Measurements from ENCODE around the gene GPSM3. TPM values are rescaled to one million over a fixed set of nuclear protein-coding genes. Genes with fewer than 3 reads are reported as not detected.

The GPSM3 gene, protein sequence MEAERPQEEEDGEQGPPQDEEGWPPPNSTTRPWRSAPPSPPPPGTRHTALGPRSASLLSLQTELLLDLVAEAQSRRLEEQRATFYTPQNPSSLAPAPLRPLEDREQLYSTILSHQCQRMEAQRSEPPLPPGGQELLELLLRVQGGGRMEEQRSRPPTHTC
- total RNA-seq, result 100 to 1,000 TPM; 251 to 260 TPM

DNA sequence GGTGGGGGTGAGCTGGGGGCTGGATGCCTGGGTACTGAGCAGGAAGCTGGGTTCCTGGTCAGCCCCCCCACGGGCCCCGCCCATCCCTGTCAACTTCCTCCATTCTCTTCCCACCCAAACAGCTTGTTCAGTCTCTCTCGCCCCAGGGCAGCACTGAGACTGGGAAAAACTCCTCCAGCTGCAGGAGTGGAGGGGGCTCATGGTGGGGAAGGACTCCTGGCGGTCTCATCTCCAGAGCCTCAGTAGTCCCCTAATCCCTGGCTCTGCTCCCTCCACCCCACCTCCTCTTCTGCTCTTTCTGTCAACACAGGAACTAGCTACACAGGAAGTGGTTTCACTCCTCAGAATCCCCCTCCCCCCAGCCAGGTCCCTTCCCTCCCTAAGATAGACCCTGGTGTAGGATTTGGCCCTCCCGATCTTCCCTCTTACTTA, at the start of gene GPSM3:
Gene GPSM3 (minus strand): TSS at position 36 of the 432 bp plus-strand sequence. CDS start 130 bp downstream, outside the sequence.
- Mint-ChIP-seq H3K27me3 (no peaks in the 10 kb centered on the region), H3K4me1 (peaks cover 36% of the 10 kb centered on the region), H3K36me3 (peaks cover 30% of the 10 kb centered on the region), H3K27ac (peak within 1 kb of the TSS; percentile 98), H3K9me3 (no peaks in the 10 kb centered on the region), H3K4me3 (peak within 1 kb of the TSS; percentile 94)
- POLR2A ChIA-PET, result interaction anchor here (0.6 to 5.7 kb wide), 12 partner anchors 12 to 1596 kb away, joined by 3 to 61 read pairs (median 6); partner anchors contain the start of genes AGPAT1, ATF6B, DXO and FKBPL
- DNase-seq (peak; percentile 76), ATAC-seq (ENCODE audit: low read depth) (no peak)

DNA sequence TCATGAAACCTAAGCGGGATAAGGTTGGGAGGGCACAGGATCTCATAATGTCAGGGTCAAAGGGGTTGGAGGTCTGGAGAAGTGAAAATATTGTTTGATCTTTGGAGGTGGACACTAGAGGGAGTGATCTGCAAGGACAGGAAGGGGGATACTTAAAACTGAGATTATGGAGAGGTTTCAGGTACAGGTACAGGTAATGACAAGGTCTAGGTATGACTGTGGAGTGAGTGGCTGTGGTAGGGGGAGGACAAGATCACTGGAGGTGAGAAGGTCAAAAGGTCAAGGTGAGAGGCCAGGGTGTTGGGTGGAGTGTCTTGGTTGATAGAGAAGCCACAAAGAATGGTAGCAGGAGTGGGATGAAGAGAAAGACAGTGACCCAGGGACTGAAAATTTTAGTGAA, 48.2 kb upstream of the GPSM3 start:
- H3K4me1 Mint-ChIP-seq, result peaks cover 19% of the 10 kb centered on the region
- ATAC-seq (ENCODE audit: low read depth) (no peak), DNase-seq (no peak)
- H3K27ac Mint-ChIP-seq, result no peak overlapping the region
- H3K4me3 Mint-ChIP-seq, result no peak overlapping the region
- H3K27me3 Mint-ChIP-seq, result peaks cover 6% of the 10 kb centered on the region
- POLR2A ChIA-PET, result no interaction called here
- H3K36me3 Mint-ChIP-seq, result no peaks in the 10 kb centered on the region
- H3K9me3 Mint-ChIP-seq, result no peaks in the 10 kb centered on the region

DNA sequence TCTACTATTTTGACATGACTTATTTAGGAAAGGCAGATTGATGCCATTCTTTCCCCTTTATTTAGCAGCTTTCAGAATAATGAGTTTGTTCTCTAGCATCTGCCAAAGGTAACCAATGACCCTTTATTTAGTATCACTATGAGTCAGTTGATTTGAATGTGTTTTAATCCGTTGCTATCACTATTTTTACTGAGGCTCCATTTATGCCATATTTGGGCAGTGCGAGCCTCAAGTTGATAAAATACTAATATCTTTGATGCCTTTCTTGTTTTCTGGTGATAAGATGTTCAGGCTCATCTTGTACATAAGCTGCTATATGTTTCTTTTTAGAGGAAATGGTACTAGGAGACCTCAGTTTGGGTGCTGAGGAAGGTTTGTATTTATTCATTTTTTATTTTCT, 47.0 kb upstream of the GPSM3 start:
- POLR2A ChIA-PET, result no interaction called here
- Mint-ChIP-seq H3K4me1 (peaks cover 15% of the 10 kb centered on the region), H3K4me3 (no peak overlapping the region), H3K9me3 (no peaks in the 10 kb centered on the region), H3K27me3 (peaks cover 2% of the 10 kb centered on the region), H3K36me3 (no peaks in the 10 kb centered on the region), H3K27ac (no peak overlapping the region)
- ATAC-seq (ENCODE audit: low read depth) (no peak), DNase-seq (no peak)

DNA sequence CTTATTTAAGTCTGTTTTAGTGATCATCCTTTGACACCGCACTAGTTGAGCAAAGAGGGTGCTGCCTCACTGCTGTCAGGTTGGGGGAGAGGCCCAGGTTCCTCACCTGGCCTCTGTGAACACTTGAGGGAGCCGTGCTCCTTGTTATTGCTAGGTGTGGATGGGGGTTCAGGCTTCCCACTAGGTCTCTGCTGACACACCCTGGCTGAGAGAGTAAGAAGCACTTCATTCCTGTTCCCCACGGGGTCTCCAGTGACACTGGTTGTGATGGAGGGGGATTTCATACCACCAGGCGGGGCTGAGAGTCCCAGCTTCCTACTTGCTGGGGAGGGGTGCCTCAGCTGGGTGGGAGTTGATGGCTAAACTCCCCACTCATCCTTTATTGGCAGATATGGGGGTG, 42.5 kb upstream of the GPSM3 start:
- H3K9me3 Mint-ChIP-seq, result no peaks in the 10 kb centered on the region
- POLR2A ChIA-PET, result no interaction called here
- H3K4me1 Mint-ChIP-seq, result no peaks in the 10 kb centered on the region
- H3K27me3 Mint-ChIP-seq, result no peaks in the 10 kb centered on the region
- DNase-seq, result no peak
- H3K4me3 Mint-ChIP-seq, result no peak overlapping the region
- no peaks in the 10 kb centered on the region for H3K36me3 Mint-ChIP-seq
- no peak overlapping the region for H3K27ac Mint-ChIP-seq
- ATAC-seq (ENCODE audit: low read depth), result peak; percentile 42

DNA sequence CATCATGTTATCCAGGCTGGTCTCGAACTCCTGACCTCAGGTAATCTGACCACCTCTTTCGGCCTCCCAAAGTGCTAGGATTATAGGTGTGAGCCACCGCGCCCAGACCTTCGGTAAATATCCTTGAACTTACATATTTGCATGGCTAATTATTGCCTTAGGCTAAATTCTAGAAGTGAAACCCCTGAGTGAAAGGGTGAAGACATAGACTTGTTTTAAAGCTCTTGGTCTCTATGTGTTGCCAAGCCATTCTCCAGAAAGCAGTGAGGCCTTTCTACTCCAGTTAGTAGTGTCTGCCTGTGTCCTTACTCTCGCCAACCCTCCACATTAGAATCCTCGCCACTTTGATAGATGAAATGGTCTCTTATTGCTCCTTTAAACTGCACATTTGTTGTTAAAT, 34.0 kb upstream of the GPSM3 start:
- POLR2A ChIA-PET, result no interaction called here

DNA sequence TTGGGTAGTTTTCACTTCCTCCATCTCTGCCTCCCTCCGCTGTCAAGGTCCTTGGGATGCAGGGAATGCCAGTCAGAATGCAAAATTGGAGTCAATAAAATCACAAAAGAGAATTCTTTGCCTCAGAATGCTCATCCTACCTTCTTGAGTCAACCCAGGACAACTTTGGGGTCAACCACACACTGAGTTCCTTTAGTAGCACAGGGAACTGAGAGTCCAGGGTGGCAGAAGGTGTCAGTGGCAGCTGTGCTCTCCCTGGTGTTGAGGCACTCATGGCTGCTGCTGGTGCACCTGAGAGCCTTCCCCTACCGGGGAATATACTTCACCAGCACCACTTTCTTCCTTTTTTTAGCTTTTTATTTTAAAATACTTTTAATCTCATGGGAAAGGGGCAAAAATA, 32.3 kb upstream of the GPSM3 start:
- Mint-ChIP-seq H3K4me1 (peaks cover 7% of the 10 kb centered on the region), H3K36me3 (no peaks in the 10 kb centered on the region), H3K27ac (no peak overlapping the region), H3K4me3 (no peak overlapping the region), H3K27me3 (no peaks in the 10 kb centered on the region), H3K9me3 (no peaks in the 10 kb centered on the region)
- no peak for DNase-seq
- no peak for ATAC-seq (ENCODE audit: low read depth)
- POLR2A ChIA-PET, result no interaction called here

More for the DNA sequence above, 34.0 kb upstream of the GPSM3 start:
- H3K4me1 Mint-ChIP-seq, result peaks cover 7% of the 10 kb centered on the region
- no peak overlapping the region for H3K4me3 Mint-ChIP-seq
- H3K27me3 Mint-ChIP-seq, result no peaks in the 10 kb centered on the region
- no peak for ATAC-seq (ENCODE audit: low read depth)
- no peak overlapping the region for H3K27ac Mint-ChIP-seq
- no peak for DNase-seq
- H3K36me3 Mint-ChIP-seq, result no peaks in the 10 kb centered on the region
- no peaks in the 10 kb centered on the region for H3K9me3 Mint-ChIP-seq

- H3K36me3 Mint-ChIP-seq, result no peaks in the 10 kb centered on the region
These were observed 31.1 kb upstream of the GPSM3 start, which contains the start of gene NOTCH4 for GRCh38 chr6:32223258-32224235. TSS of gene NOTCH4 (minus strand) at chr6:32224067. CDS start at chr6:32223928, 139 bp downstream.

GRCh38 chr6:32222333-32223230, 30.1 kb upstream of the GPSM3 start:
- ATAC-seq (ENCODE audit: low read depth) (no peak), DNase-seq (no peak)
- Mint-ChIP-seq H3K9me3 (no peaks in the 10 kb centered on the region), H3K27me3 (no peaks in the 10 kb centered on the region), H3K27ac (no peak overlapping the region), H3K4me3 (no peak overlapping the region), H3K36me3 (no peaks in the 10 kb centered on the region), H3K4me1 (peaks cover 5% of the 10 kb centered on the region)
- POLR2A ChIA-PET, result no interaction called here

More at GRCh38 chr6:32223258-32224235, 31.1 kb upstream of the GPSM3 start, which contains the start of gene NOTCH4:
- POLR2A ChIA-PET, result no interaction called here
- no peak within 1 kb of the TSS for H3K4me3 Mint-ChIP-seq
- H3K4me1 Mint-ChIP-seq, result peaks cover 7% of the 10 kb centered on the region
- H3K27ac Mint-ChIP-seq, result no peak within 1 kb of the TSS
- no peaks in the 10 kb centered on the region for H3K9me3 Mint-ChIP-seq
- H3K27me3 Mint-ChIP-seq, result no peaks in the 10 kb centered on the region
- DNase-seq, result no peak
- no peak for ATAC-seq (ENCODE audit: low read depth)

DNA sequence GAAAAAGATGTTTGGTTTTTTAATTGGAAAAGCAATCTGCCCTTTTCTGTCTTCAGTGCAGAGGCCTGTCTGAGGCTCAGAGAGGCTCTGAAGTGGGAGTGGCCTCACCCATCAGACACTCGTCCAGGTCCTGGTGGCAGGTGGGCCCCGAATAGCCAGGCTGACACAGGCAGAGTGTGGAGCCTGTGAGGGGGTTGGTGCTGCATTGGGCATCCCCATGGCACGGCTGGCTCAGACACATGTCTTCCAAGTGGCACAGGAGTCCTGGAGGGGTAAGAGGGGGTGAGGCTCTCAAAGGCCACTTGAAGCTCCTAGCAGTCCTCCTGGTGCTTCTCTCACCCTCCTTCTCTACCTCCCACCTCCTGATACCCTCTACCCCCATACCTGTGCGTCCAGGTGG, 27.6 kb upstream of the GPSM3 start:
- no peak overlapping the region for H3K4me3 Mint-ChIP-seq
- H3K36me3 Mint-ChIP-seq, result no peaks in the 10 kb centered on the region
- ATAC-seq (ENCODE audit: low read depth) (no peak), DNase-seq (no peak)
- peaks cover 9% of the 10 kb centered on the region for H3K4me1 Mint-ChIP-seq
- H3K27ac Mint-ChIP-seq, result no peak overlapping the region
- H3K27me3 Mint-ChIP-seq, result no peaks in the 10 kb centered on the region
- POLR2A ChIA-PET, result interaction anchor here (0.5 kb wide), 1 partner anchor 498 kb away, joined by 4 read pairs; no protein-coding TSS in a partner anchor
- H3K9me3 Mint-ChIP-seq, result no peaks in the 10 kb centered on the region

GRCh38 chr6:32218167-32218566, 25.7 kb upstream of the GPSM3 start:
- ATAC-seq (ENCODE audit: low read depth) (no peak), DNase-seq (no peak)
- Mint-ChIP-seq H3K4me3 (no peak overlapping the region), H3K27ac (no peak overlapping the region), H3K27me3 (no peaks in the 10 kb centered on the region), H3K4me1 (peaks cover 11% of the 10 kb centered on the region), H3K36me3 (no peaks in the 10 kb centered on the region), H3K9me3 (no peaks in the 10 kb centered on the region)
- POLR2A ChIA-PET, result no interaction called here

- DNase-seq (no peak), ATAC-seq (ENCODE audit: low read depth) (no peak)
- POLR2A ChIA-PET, result interaction anchor here (0.9 kb wide), 1 partner anchor 11 kb away, joined by 3 read pairs; no protein-coding TSS in a partner anchor
- Mint-ChIP-seq H3K27me3 (no peaks in the 10 kb centered on the region), H3K4me1 (peaks cover 8% of the 10 kb centered on the region), H3K4me3 (no peak overlapping the region), H3K36me3 (no peaks in the 10 kb centered on the region), H3K27ac (no peak overlapping the region), H3K9me3 (no peaks in the 10 kb centered on the region)
These were observed 24.6 kb upstream of the GPSM3 start for GRCh38 chr6:32216998-32217397.

DNA sequence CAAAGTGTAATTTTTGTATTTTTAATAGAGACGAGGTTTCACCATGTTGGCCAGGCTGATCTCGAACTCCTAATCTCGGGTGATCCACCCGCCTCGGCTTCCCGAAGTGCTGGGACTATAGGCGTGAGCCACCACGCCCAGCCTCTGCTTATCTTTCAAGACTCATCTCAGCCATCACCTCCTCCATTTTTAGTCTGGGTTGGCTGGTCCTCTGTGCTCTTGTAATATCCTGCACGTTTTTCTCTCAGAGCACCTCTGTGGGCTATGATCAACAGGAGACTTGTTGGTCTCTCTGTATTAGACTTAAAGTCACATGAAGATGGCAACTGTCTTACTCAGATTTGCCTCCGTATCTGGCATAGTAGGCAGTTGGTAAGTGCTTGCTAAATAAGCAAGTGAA, 23.8 kb upstream of the GPSM3 start:
- no peaks in the 10 kb centered on the region for H3K36me3 Mint-ChIP-seq
- no peak overlapping the region for H3K4me3 Mint-ChIP-seq
- POLR2A ChIA-PET, result no interaction called here
- peaks cover 8% of the 10 kb centered on the region for H3K4me1 Mint-ChIP-seq
- H3K27me3 Mint-ChIP-seq, result no peaks in the 10 kb centered on the region
- DNase-seq, result no peak
- H3K27ac Mint-ChIP-seq, result no peak overlapping the region
- no peak for ATAC-seq (ENCODE audit: low read depth)
- no peaks in the 10 kb centered on the region for H3K9me3 Mint-ChIP-seq

DNA sequence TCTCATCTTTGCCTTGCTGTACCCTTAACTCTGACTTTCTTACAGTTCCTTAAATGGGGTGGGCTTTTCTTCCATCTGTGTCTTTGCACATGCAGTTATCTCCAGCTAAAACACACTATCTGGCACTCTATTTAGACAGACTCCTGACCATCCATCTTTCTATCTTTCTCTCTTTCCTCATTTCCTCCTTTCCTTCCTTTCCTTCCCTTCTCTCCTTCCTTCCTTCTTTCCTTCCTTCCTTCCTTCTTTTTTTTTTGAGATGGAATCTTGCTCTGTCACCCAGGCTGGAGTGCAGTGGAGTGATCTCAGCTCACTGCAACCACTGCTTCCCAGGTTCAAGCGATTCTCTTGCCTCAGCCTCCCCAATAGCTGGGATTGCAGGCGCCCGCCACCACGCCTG, 23.2 kb upstream of the GPSM3 start:
- no peak overlapping the region for H3K27ac Mint-ChIP-seq
- POLR2A ChIA-PET, result no interaction called here
- peaks cover 8% of the 10 kb centered on the region for H3K4me1 Mint-ChIP-seq
- H3K4me3 Mint-ChIP-seq, result no peak overlapping the region
- no peaks in the 10 kb centered on the region for H3K27me3 Mint-ChIP-seq
- H3K36me3 Mint-ChIP-seq, result no peaks in the 10 kb centered on the region
- no peak for ATAC-seq (ENCODE audit: low read depth)
- no peak for DNase-seq
- H3K9me3 Mint-ChIP-seq, result no peaks in the 10 kb centered on the region

All from activated naive CD8-positive, alpha-beta T cell treated with anti-CD3 and anti-CD28 coated beads, Interleukin-2, amount 10 ng/mL, durations not matched to agents 7 days and 5 days (primary cell).